HG03280 (cell line): ENCODE results near the gene TLK2.

Experiments used
- ATAC-seq: cut with Tn5 transposase; IDR thresholded peaks from one replicate; pipeline ENCODE4 v1.9.1; 2021; ENCODE audit warnings: mild to moderate bottlenecking, moderate library complexity; ENCODE audit not compliant: unreplicated experiment

TLK2 gene

DNA sequence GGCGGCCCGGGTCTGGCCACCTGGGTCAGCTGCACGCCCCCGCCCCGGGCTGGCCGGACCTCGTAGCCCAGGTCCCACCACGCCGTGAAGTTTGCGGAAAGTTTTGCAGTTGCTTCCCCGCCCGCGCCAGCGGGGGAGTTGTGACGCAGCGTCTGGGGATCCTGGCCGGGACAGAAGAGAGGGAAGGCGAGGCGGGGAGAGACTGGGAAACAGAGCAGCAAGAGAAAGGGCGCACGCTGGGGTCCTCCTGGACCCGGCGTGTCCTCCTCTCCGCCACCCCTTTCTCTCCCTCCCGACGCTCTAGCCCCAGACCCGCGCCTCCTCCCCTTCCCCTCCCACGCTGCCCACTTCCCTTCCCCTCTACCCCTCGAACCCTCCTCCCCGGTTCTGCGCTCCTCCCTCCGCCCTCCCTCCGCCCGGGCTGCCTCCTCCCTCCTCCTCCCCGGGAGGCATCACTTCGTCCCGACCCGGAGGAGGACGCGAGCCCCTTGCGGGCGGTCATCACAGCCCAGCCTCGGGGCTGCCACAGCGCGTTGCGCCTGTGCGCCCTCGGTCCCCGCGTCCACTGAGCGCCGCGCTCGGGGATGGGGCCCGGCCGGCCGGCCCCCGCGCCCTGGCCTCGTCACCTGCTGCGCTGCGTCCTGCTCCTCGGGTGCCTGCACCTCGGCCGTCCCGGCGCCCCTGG, 148.7 kb downstream of the TLK2 start, which contains the start of gene MRC2:
Gene MRC2 (plus strand): TSS at position 452 of the 685 bp plus-strand sequence. CDS start 133 bp downstream, at position 585.
- ATAC-seq = no peak

DNA sequence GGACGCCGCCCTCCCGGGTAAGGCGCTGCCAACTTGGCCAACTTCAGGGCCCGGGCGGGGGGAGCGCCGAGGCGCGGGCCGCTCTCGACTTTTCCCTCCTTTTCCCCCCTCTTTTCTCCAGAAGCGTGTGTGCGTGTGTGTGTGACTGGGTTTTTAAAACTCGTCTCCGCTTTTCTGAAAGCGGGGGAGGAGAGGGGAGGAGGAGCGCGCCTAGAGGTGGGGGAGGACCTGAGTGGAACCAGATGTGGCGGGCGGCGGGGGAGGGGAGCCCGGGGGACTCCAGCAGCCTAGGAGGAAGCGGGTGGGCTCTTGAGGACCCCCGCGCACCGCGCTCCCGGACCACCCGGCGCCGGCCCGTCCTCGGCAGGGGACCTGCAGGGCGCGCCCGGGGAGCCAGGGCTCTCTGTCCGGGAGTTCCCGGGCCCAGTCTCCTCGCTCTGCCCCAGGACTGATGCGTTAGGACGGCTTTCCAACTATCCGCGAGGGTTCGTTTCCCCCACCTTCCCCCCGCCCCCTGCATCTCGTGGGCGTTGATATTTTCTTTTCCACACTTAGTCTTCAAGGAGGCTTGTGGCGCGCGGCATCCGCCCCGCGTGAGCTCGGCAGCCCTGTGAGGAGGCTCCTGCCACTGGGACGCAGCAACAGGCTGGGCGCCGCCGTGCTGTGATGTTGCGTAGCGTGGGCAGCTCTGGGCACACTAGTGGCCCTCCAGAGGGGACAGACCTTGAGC, 149.4 kb downstream of the TLK2 start:
- ATAC-seq = no peak

DNA sequence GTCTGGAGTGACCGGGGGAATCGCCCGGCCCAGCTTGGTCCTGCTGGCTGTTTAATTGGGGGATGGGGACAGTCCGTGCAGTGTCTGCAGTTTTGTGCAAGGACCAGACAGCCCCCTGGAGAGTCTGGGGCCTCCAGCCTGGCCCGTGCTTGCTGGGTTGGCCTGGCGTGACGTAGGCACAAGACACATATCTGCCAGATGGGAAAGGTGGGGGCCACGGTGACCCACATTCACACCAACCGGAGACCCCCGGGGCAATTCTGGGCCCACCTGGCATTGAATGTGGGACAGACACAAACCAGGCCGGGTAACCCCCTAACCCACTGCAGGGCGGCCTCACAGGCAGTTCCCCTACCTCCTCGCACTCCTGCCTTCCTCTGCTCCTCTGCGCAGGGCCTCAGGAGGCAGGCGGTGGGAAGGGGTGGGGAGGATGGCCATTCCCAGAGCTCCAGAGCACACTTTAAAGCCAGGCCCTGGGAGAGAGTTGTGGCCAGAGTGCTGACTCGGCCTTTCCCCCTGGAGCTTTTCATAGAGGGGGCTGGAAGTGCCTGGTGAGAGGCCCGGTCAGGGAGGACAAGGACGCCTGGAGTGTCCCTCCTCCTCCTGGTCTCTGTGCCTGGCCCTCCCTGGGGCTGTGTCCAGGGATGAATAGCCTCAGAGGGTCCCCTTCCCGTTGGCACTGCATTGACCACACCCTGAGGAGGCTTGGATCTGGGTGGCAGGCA, 150.4 kb downstream of the TLK2 start:
- ATAC-seq = no peak

DNA sequence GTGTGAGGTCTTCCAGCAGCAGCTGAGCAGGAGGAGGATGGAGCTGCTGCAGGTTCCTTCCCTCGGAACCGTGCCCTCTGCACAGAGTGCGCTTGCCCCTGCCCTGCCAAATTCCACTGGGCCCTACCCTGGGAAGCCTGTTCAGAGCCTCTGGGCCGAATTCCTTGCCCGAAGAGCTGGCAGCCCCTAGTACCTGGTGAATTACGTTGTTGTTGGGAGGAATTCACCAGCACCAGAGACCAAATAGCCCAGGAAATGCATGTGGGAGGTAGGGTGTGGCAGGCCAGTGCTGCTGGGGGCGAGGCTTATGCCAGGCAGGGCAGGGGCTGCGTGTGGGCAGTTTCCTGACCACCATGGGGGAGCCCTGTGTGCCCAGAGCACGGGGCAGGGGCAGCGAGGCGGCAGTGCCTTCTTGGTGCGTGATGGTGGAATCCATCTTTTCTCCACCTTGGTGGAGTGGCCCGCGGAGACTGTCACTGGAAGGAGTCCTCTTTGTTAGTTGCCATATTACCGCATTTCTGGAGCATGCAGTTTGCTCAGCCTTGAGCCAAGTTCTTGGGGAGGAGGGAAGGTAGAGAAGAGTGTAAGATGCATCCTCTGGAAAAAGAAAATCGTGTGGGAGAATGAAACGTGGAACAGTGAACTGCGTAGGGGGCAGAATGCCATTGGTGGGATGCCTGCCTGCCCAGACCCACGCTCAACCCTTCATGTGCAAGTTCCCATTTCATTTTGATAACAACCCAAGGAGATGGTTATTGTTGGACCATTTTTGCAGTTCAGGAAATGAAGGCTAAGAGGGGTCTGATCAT, 151.1 kb downstream of the TLK2 start:
- no peak for ATAC-seq

DNA sequence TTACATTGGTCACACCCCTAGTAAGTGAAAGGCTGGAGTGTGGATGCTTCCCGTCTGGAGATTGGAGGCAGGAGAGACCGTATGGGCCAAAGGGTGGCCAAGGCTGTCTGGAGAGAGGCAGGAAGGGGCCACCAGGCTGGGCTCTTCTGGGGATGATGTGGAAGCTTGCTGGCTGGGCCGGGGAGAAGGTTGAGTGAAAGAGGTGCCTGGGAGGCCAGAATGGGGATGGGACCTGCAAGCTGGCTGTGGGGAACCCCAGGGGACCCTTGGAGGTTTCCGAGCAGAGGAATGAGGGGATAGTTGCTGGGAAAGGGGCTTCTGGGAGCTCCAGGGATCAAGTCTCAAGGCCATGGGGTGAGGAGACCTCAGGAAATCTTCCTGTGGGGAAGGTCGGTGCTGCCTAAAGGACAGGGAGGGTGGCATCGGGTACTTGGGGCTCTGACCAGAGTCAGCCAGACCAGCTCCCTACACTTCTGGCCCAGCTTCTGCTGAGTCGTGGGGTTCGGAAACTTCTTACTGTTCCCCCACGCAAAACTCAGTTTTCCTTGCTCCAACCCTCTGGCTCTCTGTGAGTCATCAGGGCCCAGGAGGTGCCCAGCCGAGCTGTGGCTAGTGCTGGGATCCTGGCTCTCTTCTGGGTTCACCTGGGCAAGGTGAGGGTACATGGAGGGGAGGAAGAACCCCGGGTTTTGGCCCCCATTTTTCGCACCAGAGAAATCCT, 151.9 kb downstream of the TLK2 start:
- no peak for ATAC-seq

DNA sequence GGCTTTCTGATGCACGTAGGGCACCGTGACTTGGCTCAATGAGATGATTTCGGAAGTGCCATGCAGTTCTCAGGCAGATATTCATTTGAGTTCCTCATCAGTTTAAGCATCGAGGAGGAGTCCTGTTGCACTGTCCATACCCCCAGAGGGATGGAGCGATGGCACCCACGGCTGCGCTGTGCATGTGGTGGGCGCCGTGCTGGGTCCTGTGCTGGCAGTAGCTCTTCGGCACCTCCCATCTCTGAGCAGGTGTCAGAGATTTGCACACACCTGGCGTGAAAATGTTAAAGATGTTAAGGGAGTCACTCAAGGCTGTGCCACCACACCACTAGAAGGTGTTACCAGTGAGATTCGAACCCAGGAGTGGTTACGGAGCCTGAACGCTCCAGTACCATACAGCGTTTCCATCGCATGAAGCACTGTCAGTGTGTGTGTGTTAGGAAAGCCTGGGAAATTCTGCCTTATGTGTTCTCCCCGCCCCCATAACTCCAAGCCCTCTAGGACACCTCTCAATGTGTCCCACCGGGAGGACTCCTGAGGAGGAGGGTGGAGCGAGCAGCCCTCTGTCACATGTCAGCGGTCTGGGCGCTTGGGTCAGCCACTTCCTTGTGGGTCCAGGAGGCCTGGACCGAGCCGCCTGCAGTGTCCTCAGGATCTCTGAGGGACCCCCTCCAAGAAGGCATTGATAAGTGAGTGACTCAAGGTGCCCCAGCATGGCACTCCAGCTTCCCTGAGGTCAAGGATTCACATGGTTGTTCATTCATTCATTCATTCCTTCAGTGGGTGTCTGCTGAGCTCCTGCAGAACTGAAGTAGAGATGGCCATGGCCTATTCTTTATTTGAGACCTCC, 152.7 kb downstream of the TLK2 start:
- no peak for ATAC-seq

DNA sequence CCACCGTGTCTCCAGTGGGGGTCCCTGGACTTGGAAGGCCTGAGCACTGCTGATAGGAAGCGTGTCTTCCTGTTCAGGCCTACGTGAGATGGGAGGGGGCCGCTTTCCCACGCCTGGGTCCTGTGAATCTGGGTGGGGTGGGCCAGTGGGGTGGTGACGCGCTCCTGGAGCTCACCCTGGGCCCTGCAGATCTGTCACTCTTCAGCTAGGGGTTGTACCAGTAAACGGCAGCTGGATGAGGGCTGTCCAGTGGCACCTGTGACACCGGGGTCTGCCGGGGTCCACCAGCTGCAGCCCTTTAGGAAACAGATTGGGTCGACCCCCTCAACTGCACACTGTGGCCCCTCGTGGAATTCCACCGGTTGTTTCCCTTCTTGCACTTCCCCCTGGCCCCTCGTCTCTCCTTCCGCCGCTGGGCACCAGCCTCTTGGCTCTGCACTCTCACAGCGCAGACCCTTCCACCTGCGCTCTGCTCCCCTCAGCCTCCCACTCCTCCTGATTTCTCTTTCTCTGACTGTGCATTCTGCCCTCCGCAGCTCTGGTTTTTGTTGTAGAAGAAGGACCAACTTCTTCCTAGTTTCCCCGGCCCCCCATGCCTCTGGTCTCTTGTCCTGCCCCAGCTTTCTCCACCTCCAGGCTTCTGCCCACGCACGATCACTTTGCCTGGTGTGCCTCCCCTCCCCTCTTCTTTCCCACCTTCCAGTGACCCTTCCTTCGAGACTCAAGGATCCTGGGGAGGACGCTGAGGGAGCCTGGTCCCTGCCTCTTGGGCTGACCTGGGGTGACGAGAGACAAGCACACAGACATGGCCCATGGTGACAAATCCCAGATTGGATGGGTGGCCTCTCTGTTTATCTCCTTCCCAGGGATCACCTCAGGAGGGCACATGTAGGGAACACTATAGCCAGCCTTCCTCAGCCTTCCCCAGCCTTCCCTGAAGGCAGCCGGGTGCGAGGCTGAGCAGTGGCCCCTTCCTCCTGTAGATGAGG, 153.6 kb downstream of the TLK2 start:
- ATAC-seq = no peak

DNA sequence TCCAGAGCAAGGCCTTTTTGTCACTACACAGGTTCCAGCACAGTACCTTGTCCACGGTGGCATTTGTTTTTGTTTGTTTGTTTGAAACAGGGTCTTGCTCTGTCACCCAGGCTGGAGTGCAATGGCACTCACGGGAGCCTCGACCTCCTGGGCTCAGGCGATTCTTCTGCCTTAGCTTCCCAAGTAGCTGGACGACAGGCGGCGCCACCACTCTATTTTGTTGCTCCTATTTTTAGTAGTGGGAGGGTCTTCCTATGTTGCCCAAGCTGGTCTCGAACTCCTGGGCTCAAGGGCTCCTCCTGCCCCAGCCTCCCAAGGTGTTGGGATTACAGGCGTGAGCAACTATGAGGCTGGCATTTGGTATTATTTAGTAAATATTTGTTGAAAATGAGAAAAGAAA, 159.2 kb downstream of the TLK2 start:
- ATAC-seq = no peak

DNA sequence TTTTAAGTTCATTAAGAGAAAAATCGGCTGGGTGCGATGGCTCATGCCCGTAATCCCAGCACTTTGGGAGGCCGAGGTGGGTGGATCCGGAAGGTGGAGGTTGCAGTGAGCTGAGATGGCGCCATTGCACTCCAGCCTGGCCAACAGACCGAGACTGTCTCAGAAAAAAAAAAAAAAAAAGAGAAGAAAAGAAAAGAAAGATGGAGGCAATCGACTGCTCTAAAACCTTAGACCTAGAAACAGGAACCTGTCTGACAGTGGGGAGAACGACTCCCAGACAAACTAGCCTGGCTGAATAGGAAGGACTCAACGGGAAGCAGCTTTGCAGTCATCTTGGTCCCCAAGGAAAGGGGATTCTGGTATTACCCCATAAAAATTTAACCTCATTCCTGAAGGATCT, 162.5 kb downstream of the TLK2 start:
- ATAC-seq = no peak

DNA sequence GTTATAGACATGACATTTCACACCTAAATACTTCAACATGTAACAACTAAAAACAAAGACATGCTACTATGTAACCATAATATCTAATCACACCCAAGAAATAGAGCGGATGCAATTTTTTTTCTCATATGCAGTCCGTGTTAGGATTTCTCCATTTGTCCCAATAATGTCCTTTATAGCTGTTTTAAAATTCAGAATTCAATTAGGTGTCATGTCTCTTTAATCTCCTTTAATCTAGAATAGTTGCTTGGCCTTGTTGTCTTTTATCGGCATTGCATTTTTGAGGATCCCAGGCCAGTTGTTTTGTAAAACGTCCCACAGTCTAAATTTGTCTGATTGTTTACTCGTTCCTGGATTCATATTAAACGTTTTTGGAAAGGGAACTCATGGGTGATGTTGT, 163.3 kb downstream of the TLK2 start:
- no peak for ATAC-seq

DNA sequence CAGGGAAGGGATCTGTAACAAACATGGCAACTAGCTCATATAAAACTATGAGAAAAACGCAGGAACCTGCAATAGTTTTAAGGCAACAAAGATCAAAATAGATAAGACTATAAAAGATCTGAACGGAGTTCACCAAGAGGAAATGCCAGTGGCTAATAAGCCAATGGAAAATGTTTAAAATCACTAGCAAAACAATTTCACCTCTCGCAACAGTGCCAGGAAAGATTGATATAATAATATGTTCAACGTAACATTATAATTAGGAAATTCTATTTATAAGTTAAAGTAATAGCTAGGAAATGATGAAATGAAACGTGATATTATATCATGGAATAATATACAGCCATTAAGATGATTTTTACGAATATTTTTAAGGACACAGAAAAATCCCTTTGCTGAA, 164.9 kb downstream of the TLK2 start:
- no peak for ATAC-seq

DNA sequence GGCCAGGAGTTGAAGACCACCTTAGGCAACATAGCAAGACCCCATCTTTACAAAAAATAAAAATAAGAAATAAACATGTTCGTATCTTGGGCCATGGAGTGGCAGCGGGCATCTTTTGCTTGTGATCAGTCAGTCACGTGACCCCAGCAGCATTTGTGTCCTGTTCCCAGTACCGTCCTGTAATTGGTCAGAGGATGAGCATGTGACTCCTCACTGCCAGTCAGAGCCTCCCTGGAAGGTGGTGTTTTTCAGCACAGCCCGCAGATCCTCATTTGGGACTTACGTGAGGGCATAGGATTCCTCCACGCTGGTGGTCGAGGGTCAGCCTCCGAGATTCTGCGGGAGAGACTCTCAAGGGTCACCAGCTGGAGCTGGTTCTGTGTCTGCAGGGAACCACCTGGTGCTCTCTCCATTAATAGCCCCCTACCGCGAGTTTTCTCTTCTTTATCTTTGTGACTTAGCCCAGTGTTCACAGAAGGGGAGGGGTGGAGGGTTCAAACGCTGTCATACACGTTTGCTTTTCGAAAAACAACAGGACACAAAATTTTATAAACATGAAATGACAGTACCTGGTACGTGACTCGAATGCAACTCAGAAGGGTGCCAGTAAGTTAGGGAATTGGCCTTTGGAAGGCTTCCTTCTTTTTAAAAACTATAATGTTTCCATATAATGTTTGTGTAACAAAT, 166.0 kb downstream of the TLK2 start:
- ATAC-seq = no peak

DNA sequence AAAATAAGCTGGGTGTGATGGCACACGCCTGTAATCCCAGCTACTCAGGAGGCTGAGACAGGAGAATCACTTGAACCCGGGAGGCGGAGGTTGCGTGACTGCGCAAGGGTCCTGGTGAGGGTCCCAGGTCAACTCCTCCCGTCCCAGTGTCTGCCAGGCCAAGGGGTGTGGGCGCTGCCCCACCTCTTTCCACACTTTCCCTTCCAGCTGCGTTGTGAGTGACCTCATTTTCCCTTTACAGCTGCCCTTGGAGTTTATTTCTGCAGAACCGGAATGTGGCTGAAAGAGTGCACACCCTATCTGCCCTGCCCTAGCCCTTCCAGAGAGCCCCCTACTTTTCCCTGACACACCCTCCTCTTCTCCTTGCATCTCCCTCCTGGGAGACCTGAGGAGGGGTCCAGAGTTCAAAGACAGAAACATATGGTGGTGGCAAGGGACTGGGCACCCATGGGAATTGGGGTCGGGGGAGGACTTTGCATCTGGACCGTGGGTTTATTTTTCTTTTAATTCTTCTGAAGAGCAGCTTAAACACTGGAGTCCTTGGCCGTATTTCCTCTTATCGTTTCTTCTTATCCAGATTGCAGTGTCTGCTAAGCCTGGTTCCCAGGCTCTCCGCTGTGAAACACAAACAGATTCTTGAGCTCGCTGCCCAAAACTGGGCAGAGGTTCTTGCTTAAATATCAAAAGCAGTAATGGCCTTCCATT, 169.8 kb downstream of the TLK2 start:
- no peak for ATAC-seq

DNA sequence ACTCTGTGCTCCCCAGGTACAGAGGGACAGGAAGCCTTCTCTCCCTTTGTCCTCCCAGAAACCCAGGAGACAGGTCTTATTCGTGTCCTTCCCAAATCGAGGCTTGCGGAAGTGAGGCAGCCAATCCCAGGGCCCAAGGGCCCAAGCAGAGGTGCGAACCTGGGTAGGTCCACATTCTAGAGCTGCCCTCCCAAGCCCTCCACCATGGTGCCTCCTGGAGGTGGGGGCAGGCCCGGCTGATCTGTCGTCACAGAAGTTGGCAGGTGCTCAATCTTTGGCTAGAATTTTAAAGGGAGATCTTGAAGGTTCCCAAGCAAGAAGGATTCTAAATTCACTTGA, 170.3 kb downstream of the TLK2 start:
- no peak for ATAC-seq

DNA sequence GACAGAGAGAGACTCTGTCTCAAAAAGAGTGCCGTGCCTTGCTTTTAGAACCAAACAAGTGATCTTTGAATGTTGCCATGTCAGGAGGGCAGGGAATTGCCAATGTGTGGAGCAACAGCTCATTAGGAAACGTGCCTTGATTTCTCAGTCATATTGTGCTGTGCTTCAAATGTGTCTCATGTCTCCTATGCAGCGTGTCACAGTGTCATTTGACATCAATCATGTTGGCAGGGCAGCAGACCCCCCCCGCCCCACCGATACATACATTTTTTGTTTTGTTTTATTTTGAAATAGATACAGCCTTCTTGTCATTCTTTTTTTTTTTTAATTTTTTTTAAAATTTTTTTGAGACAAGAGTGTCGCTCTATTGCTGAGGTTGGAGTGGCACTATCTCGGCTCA, 170.9 kb downstream of the TLK2 start:
- ATAC-seq = no peak

DNA sequence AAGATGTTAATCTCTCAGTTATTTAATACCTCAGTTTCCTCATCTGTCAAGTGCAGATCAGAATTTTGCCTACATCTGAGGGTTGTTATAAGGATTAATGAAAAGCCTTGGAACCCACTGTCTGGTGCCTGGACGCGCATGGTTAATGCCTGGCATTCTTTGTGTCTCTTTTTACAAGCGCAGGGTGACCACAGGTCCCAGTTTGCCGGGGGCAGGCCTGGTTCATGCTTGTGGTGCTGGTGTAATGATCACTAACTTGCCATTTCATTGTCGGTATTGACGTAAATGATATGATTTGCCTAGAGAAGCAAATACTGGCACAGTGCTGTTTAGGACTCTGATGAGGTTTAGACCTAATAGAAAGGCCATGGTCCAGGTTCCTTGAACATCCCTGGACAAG, 172.0 kb downstream of the TLK2 start:
- ATAC-seq = no peak

DNA sequence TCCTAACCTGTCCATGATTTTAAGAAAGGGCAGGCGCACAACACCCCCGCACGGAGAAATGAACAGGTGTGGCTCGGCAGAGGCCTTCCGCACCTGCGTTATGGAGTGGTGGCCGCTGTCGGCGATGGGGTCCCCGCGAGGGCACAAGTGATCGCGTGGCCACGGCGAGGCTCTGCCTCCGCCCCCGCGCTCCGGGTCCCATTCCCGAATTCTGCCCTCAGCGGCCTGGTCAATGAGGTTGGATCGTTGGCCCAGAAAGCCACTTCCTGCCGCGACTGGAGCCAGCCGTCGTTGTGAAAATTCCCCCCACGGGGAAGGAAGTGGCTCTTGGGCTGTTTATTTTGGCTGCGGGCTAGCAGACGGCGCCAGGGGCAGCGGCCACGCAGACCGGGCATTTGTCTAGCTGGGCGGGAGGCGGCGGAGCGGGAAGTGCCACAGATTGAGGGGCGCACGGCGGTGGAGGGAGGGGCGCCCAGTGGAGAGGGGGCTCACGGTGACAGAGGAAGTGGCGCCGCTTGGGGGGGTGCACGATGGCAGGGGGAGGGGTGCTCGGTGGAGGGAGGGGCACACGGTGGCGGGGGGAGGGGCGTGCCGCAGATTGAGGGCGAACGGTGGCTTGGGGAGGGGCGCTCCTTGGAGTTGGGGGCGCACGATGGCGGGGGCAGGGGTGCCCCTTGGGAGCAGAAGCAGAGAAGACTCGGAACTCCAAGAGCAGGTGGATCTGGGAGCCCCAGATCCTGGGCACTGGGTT, 173.8 kb downstream of the TLK2 start:
- no peak for ATAC-seq
